Activated CD8-positive, alpha-beta memory T cell treated with anti-CD3 and anti-CD28 coated beads, Interleukin-2, amount 50 U/mL, for 24 hours (primary cell): ENCODE data around the gene DOCK2.

ENCODE experiments used
- DNase-seq: peaks from one replicate; pipeline ENCODE4 v3.0.0-alpha.2; 2020; ENCODE audit errors: extremely low read depth

DOCK2 gene

DNA sequence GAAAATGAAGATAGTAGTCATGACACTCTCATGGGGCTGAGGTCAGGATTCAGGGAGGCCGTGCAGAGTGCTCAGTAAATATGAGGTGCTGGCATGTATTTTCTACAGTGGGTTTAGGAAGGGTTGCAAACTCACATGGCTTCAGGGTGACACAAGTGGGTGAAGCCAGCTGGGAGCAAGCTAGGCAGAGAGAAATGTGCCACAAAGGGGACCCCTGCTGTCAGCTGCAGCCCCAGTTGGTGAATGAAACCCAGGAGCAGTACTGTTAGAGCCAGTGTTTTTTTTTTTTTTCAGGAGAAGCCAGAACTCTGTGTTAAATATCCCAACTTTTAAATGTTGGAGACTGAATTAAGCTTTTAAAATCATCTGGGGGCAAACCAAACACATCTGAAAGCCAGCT, 267.9 kb downstream of the DOCK2 start:
- DNase-seq = no peak

- no peak for DNase-seq
Observed at GRCh38 chr5:169906745-169907649, 269.9 kb downstream of the DOCK2 start.

DNA sequence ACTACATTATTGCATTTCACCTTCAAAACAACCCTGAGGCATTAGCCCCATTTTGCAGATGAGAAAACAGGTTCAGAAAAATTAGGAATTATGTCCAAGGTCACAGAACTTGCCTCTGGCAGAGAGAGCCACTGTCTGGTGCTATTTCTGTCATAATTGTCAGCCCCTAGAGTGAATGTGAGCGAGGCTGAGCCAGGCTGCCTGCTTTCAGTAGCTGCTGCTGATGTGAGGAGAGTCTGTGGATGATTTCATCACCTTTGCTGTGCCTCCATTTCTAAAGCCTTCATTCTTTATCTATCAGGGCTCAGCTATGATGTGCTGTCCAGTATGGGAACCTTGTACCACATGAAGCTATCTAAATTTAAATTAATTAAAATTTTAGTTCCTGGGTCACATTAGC, 271.8 kb downstream of the DOCK2 start:
- DNase-seq = no peak

GRCh38 chr5:169909945-169910344, 272.9 kb downstream of the DOCK2 start:
- DNase-seq = no peak

GRCh38 chr5:169910393-169910792, 273.3 kb downstream of the DOCK2 start:
- no peak for DNase-seq

DNA sequence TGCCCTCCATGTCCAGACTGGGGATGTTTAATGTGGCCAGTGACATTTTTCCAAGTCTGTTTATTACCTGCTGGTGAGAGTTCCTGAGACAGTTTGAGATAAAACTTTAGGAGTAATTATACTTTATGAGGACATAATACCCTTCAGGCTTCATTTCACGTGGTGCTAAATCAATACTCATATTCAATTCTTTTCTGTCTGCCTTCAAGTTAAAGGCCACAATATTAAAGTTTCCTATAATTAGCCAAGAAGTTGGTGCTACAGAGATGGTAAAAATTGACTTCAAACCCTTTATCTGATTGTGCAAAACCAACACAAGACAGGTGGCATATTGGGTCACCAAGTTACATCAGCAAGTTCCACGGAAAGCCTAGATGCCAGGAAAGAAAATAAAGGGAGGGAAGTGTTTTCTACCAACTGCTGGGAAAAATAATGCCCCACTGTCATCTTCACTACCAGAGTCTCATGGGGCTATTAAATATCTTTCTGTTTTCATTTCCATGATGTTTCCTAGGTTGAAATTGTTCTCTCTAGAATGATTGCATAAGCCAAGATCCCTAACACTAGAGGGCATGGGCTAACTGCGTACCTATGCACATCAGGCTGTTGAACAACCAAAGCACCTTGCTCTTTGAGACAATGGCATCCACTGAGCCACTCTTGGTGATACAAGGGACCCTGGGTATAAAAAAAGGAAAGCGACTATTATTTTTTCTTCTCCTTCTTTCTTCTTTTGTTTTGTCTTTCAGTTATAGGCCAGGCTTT, 274.6 kb downstream of the DOCK2 start:
- DNase-seq = no peak

- DNase-seq = no peak
Observed at GRCh38 chr5:169913479-169913878, 276.4 kb downstream of the DOCK2 start.

- DNase-seq = no peak
Observed at GRCh38 chr5:169914766-169915165, 277.7 kb downstream of the DOCK2 start.

DNA sequence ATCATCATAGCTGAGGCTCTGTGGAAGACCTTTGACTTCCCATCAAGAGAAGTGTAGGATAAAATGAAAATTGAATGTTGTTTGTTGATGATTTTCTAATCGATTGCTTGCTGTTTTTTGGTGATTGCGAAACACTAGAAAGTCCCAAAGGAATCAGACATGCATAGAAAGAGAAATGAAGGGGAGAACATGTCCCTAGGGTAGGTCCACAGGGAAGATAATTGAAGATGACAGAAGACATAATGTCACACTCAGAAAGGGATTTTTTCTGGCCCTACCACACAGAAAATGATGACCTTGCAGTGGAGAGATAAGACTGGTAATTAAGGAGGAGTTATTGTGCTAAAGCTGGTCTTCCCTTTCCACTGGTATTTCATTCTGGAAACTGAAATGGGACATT, 280.4 kb downstream of the DOCK2 start:
- no peak for DNase-seq

DNA sequence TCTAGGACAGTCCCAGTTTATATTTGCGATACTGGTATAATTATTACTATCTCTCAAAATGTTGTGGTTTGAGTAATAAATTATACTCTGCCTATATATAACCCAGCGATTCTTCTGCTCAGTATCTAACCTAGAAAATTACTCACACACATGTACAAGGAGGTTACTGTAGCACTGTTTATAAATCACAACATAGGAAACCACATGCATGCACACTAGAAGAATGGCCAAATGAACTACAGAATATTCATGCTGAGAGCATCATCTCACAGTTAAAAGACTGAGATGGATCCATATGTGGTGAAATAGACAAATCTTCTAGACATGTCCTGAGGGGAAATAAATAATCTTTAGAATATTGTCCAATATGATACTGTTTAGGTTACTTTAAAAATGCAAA, 281.2 kb downstream of the DOCK2 start:
- no peak for DNase-seq

DNA sequence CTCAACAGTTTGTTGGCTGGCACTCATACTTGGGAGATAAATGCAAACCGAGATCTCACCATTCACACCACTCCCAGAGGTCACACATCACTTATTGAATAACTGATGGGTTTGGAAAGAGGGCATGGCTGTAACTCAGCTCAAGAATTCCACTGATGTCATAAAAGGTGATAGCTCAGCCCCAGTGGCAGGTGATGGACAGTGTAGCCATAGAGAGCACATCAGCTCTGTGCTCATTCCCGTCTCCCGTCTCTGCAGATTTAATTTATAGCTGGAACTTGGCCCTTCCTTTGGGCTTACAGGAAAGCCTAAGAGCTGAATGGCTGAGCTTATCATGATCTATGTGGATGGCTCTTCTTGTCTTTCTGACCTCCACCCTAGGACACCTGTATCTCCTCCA, 283.4 kb downstream of the DOCK2 start:
- no peak for DNase-seq

GRCh38 chr5:169921384-169921783, 284.3 kb downstream of the DOCK2 start:
- no peak for DNase-seq

- no peak for DNase-seq
Observed at GRCh38 chr5:169921949-169922348, 284.9 kb downstream of the DOCK2 start.

GRCh38 chr5:169922474-169922873, 285.4 kb downstream of the DOCK2 start:
- no peak for DNase-seq

DNA sequence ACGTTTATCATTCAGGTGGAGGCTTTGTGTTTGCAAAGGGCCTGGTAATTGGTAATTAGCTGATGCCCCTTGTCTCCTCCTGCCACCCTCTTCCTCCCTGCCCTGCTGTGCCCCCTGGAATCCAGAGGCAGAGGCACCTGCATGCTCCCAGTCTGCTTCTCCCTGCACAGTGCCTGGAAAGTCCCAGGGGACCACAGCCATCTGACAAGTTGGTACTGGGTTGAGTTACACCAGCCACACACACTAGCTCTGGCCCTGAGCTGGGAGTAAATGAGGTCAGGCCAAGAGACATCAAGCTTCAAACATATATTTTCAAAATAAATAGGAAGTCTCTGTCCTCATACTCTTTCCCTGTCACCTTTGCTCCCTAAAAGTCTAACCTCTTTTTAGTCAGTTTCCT, 286.9 kb downstream of the DOCK2 start:
- no peak for DNase-seq

- DNase-seq = no peak
Observed at GRCh38 chr5:169933127-169933526, 296.1 kb downstream of the DOCK2 start.

DNA sequence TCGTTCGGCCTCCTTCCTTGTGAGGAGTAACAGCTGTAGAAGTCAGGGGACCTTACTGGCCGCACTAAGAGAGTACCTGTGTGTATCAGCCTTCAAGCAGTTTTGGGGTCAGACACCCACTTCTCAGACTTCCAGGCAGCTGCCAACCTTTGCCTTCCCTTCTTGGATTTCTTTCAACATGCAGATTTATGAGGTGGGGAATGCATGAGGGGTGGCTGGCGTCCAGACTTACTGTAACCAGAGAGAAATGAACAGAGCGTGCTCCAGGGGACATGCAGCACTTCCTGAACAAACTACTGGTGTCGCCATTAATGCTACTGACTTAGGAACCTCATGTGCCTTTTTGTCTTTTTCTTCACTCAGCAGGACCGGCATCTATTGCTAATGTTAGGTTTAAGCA, 296.5 kb downstream of the DOCK2 start:
- no peak for DNase-seq

GRCh38 chr5:169934990-169935389, 297.9 kb downstream of the DOCK2 start:
- DNase-seq = no peak

GRCh38 chr5:169935762-169936161, 298.7 kb downstream of the DOCK2 start:
- no peak for DNase-seq

DNA sequence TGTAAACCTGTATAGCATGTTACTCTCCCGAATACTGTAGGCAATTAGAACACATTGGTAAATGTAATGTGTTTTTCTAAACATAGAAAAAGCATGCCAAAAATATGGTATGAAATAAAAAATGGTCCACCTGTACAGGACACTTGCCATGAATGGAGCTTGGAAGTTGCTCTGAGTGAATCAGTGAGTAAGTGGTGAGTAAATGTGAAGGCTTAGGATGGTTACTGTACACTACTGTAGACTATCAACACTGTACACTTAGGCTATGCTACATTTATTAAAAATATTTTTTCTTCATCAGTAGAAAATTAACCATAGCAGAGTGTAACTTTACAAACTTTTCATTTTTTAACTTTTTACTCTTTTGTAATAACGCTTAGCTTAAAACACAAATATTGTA, 301.4 kb downstream of the DOCK2 start:
- DNase-seq = no peak

GRCh38 chr5:169939731-169940130, 302.7 kb downstream of the DOCK2 start:
- no peak for DNase-seq

DNA sequence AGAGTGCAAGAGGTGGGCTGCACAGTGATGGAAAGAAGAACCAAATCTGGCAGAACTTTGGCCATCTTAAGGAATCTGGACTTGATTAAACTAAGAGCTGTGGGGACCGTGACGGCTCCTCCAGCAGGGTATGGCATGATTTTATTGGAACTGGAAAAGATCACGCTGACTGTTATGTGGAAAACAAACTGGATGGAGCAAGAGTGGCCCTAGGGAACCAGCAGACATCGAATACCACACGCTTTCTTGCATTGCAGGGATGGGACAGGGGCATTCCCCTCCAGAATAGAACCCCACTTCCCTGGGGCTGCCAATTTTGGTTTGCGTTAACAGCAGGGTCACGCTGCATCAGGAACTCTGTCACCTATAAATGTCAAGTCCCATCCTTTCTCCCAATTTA, 304.5 kb downstream of the DOCK2 start:
- DNase-seq = no peak

DNA sequence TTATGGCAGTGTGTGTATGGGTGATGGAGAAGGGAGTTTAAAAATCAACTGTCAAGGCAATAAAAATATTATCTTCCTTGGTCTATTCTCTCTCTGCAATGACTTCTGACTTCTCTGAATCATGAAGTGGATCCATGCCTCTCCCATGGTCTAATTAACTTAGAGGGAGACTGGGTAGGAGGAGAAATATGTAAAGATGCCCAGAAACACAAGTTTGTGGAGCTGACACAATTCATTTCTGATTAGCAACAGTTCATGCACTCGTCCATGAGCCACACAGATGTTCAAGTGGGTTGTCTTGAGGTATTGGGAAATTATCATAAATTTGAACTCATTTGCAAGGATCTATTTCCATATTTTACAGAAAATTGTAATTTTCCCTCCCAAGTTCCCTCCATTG, 305.1 kb downstream of the DOCK2 start:
- DNase-seq = no peak
